Urinary bladder (tissue), 4 donors: ENCODE results near the gene HOXA4. TPM values are rescaled to one million over a fixed set of nuclear protein-coding genes. Genes with fewer than 3 reads are reported as not detected.

ENCODE experiments used
- DNase-seq: peaks from one replicate; pipeline ENCODE4 v3.0.0-alpha.2; 2015; ENCODE audit errors: extremely low spot score
- H3K27ac ChIP-seq: one replicate; pipeline ENCODE4 v1.5.1; 2013; ENCODE audit warnings: low read depth, mild to moderate bottlenecking, moderate library complexity
- H3K36me3 ChIP-seq: one replicate; pipeline ENCODE4 v1.6.1; 2013; ENCODE audit warnings: mild to moderate bottlenecking, moderate library complexity; ENCODE audit not compliant: insufficient read depth
- H3K4me1 ChIP-seq: one replicate; pipeline ENCODE4 v1.6.1; 2013; ENCODE audit warnings: mild to moderate bottlenecking, moderate library complexity; ENCODE audit not compliant: insufficient read depth
- H3K4me3 ChIP-seq: one replicate; pipeline ENCODE4 v1.5.1; 2013; ENCODE audit warnings: low read depth, low read length
- WGBS: extraction: QIAGEN DNeasy Blood & Tissue Kit; methylation state at CpG from one replicate; pipeline ENCODE4 v1.1.7; 2013; 5-methylcytosine and 5-hydroxymethylcytosine counted together
- polyA plus RNA-seq: library from polyadenylated mRNA; stranded (reverse); fragments of 200-250 nt; gene quantifications from one replicate; pipeline ENCODE4 v1.2.3, GENCODE V29; 2013
- total RNA-seq: library from RNA; depleted of rRNA; stranded (reverse); fragments of >200 nt; gene quantifications from one replicate; pipeline ENCODE4 v1.2.3, GENCODE V29; 2014
- donor health status: healthy with polysubstance abuse.
- donor health status: healthy.

Gene HOXA4
- total and polyA plus RNA-seq, 2 donors: 1.0 to 6.0 TPM

GRCh38 chr7:27119412-27119911 is 11.1 kb downstream of the HOXA4 start:
- WGBS: 57% methylated on average over 1 of the region's 1 CpG

GRCh38 chr7:27118580-27118979 is 12.0 kb downstream of the HOXA4 start:
- Histone ChIP-seq H3K27ac (peak overlapping the region; percentile 63), H3K4me3 (no peak overlapping the region), H3K36me3 (no peaks in the 10 kb centered on the region), H3K4me1 (no peaks in the 10 kb centered on the region)
- 49% methylated on average over 3 of the region's 3 CpGs for WGBS
- DNase-seq: no peak

More at GRCh38 chr7:27119412-27119911, 11.1 kb downstream of the HOXA4 start:
- Histone ChIP-seq H3K4me1 (no peaks in the 10 kb centered on the region), H3K36me3 (no peaks in the 10 kb centered on the region), H3K4me3 (no peak overlapping the region), H3K27ac (no peak overlapping the region)
- no peak for DNase-seq

GRCh38 chr7:27117887-27118491 is 12.6 kb downstream of the HOXA4 start:
- Histone ChIP-seq H3K27ac (no peak overlapping the region), H3K4me3 (peak overlapping the region; percentile 19), H3K36me3 (no peaks in the 10 kb centered on the region), H3K4me1 (no peaks in the 10 kb centered on the region)
- no peak for DNase-seq
- WGBS: 40% methylated on average over 19 of the region's 19 CpGs

- 47% methylated on average over 12 of the region's 12 CpGs for WGBS
- H3K4me1 ChIP-seq: no peaks in the 10 kb centered on the region
- H3K36me3 ChIP-seq: no peaks in the 10 kb centered on the region
- H3K4me3 ChIP-seq: peak overlapping the region; percentile 39
- DNase-seq: no peak
- peak overlapping the region; percentile 44 for H3K27ac ChIP-seq
Observed at GRCh38 chr7:27116962-27117886, 13.3 kb downstream of the HOXA4 start.

GRCh38 chr7:27116031-27116961 is 14.3 kb downstream of the HOXA4 start:
- no peaks in the 10 kb centered on the region for H3K4me1 ChIP-seq
- peak overlapping the region; percentile 39 for H3K4me3 ChIP-seq
- DNase-seq: no peak
- H3K27ac ChIP-seq: peak overlapping the region; percentile 75
- no peaks in the 10 kb centered on the region for H3K36me3 ChIP-seq
- 55% methylated on average over 20 of the region's 20 CpGs for WGBS

- DNase-seq: peak; percentile 86
- Histone ChIP-seq H3K27ac (peak overlapping the region; percentile 64), H3K4me3 (peak overlapping the region; percentile 39), H3K4me1 (no peaks in the 10 kb centered on the region), H3K36me3 (no peaks in the 10 kb centered on the region)
- WGBS: 32% methylated on average over 45 of the region's 45 CpGs
Observed at GRCh38 chr7:27115221-27116026, 15.1 kb downstream of the HOXA4 start.

- H3K36me3 ChIP-seq: no peaks in the 10 kb centered on the region
- 43% methylated on average over 6 of the region's 6 CpGs for WGBS
- peaks cover 2% of the 10 kb centered on the region for H3K4me1 ChIP-seq
- no peak for DNase-seq
- peak overlapping the region; percentile 39 for H3K4me3 ChIP-seq
- H3K27ac ChIP-seq: no peak overlapping the region
Observed at GRCh38 chr7:27114881-27115220, 15.7 kb downstream of the HOXA4 start.

GRCh38 chr7:27113991-27114769 is 16.4 kb downstream of the HOXA4 start:
- Histone ChIP-seq H3K27ac (peak overlapping the region; percentile 39), H3K4me3 (peak overlapping the region; percentile 61), H3K4me1 (peaks cover 2% of the 10 kb centered on the region), H3K36me3 (no peaks in the 10 kb centered on the region)
- DNase-seq: no peak
- WGBS: 21% methylated on average over 26 of the region's 26 CpGs

GRCh38 chr7:27112955-27113949 is 17.3 kb downstream of the HOXA4 start:
- H3K27ac ChIP-seq: peak overlapping the region; percentile 97
- no peaks in the 10 kb centered on the region for H3K36me3 ChIP-seq
- peaks cover 2% of the 10 kb centered on the region for H3K4me1 ChIP-seq
- 12% methylated on average over 56 of the region's 57 CpGs for WGBS
- peak overlapping the region; percentile 61 for H3K4me3 ChIP-seq
- peak; percentile 80 for DNase-seq

- Histone ChIP-seq H3K27ac (no peak overlapping the region), H3K4me1 (peaks cover 2% of the 10 kb centered on the region), H3K4me3 (no peak overlapping the region), H3K36me3 (no peaks in the 10 kb centered on the region)
- 54% methylated on average over 4 of the region's 4 CpGs for WGBS
- no peak for DNase-seq
Observed at GRCh38 chr7:27112361-27112760, 18.2 kb downstream of the HOXA4 start.

- H3K4me3 ChIP-seq: no peak overlapping the region
- no peak overlapping the region for H3K27ac ChIP-seq
- H3K4me1 ChIP-seq: peaks cover 2% of the 10 kb centered on the region
- H3K36me3 ChIP-seq: no peaks in the 10 kb centered on the region
- no peak for DNase-seq
- WGBS: 35% methylated on average over 4 of the region's 4 CpGs
Observed at GRCh38 chr7:27111751-27112277, 18.7 kb downstream of the HOXA4 start.
